ENCODE measurements around the gene VPS29. TPM values are rescaled to one million over a fixed set of nuclear protein-coding genes. Genes with fewer than 3 reads are reported as not detected.

The VPS29 gene
- total and polyA plus RNA-seq, 2 donors (not counting 1 experiment from before 2014, with no cell fraction given): 115 to 118 TPM

DNA sequence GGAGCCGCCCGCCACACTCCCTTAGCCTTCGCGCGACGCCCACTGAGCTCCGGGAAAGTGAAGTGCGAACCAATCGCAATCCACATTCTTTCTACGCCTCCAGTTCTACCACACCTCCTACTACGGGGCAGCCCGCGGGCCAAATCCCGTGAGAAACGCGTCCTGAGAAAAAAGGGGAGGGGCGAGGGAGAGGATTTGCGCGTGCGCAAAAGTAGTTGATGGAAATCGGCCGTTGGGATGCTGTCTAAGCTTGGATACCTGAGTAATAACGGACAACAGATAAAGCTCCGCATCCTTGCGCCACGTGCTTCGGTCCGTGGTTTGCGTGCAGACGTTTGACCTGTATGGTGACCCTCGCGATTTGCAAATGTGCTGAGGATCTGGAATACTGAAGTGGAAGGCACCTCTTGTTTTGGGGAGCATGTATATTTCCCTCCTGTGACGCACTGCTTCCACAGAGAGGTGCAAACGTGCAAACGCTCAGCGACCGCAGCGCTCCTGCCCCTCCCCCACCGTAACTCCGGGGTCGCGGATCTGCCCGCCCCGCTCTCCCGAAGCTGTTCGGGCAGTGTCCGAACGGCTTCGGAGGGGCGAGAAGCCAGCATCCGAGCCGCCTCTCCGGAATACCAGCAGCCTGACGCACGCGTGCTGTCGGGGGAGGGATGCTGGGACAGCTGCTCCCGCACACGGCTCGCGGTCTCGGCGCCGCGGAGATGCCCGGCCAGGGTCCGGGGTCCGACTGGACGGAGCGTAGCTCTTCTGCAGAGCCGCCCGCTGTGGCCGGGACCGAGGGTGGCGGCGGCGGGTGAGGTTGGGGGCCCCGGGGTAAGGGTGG is 33.5 kb downstream of the VPS29 start, which contains the start of the genes FAM216A and GPN3:
Gene FAM216A, plus strand, starts transcription at position 632 of the 835 bp plus-strand sequence. Its CDS starts 31 bp downstream, at position 663.
Gene GPN3, minus strand, starts transcription at position 44 of the 835 bp plus-strand sequence. CDS start 54 bp downstream, outside the sequence.
- H3K36me3 ChIP-seq (replicated peaks in 1 of 2; ENCODE audit: control extremely low read depth in 1 of 2, control insufficient read depth in 1 of 2, extremely low read depth in 1 of 2, insufficient read depth in 2 of 2, low read length in 1 of 2): peaks cover 0 to 15% of the 10 kb centered on the region in 2 experiments
- peak within 1 kb of the TSS; percentile 97 for H3K9ac ChIP-seq (ENCODE audit: low read length)
- Mint-ChIP-seq H3K9me3 (ENCODE audit: insufficient read depth) (no peaks in the 10 kb centered on the region), H3K4me1 (peaks cover 42% of the 10 kb centered on the region), H3K27me3 (no peaks in the 10 kb centered on the region), H3K27ac (peak within 1 kb of the TSS; percentile 98), H3K4me3 (peak within 1 kb of the TSS; percentile 100)
- under 1% methylated on average over 71 of the region's 78 CpGs for WGBS (ENCODE audit: insufficient coverage)
- peak within 1 kb of the TSS; percentile 100 for H3K4me2 ChIP-seq (replicated peaks; ENCODE audit: low read depth, low read length, poor library complexity, severe bottlenecking)
- H2AFZ ChIP-seq (ENCODE audit: insufficient read depth, low read depth, low read length, poor library complexity, severe bottlenecking): peak within 1 kb of the TSS; percentile 100
- no peaks in the 10 kb centered on the region for H3K9me3 ChIP-seq (ENCODE audit: control extremely low read depth in 1 of 3, control insufficient read depth in 2 of 3, insufficient read depth in 1 of 3, low read length in 2 of 3)
- H3K4me1 ChIP-seq (ENCODE audit: control insufficient read depth in 2 of 2, insufficient read depth in 2 of 2, low read length in 2 of 2): peaks cover 22 to 24% of the 10 kb centered on the region in 2 donors
- TF ChIP-seq EZH2 (IDR thresholded peaks at IDR 0.05; ENCODE audit: borderline replicate concordance, insufficient read depth, low read depth, low read length, poor library complexity, severe bottlenecking): no peak
- TF ChIP-seq, protein P1, sequence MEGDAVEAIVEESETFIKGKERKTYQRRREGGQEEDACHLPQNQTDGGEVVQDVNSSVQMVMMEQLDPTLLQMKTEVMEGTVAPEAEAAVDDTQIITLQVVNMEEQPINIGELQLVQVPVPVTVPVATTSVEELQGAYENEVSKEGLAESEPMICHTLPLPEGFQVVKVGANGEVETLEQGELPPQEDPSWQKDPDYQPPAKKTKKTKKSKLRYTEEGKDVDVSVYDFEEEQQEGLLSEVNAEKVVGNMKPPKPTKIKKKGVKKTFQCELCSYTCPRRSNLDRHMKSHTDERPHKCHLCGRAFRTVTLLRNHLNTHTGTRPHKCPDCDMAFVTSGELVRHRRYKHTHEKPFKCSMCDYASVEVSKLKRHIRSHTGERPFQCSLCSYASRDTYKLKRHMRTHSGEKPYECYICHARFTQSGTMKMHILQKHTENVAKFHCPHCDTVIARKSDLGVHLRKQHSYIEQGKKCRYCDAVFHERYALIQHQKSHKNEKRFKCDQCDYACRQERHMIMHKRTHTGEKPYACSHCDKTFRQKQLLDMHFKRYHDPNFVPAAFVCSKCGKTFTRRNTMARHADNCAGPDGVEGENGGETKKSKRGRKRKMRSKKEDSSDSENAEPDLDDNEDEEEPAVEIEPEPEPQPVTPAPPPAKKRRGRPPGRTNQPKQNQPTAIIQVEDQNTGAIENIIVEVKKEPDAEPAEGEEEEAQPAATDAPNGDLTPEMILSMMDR (IDR thresholded peaks at IDR 0.05): no peak
- peaks cover 5% of the 10 kb centered on the region for H4K20me1 ChIP-seq (ENCODE audit: control insufficient read depth, insufficient read depth, low read length, poor library complexity, severe bottlenecking)
- peak within 1 kb of the TSS; percentile 72 to 100 (median 95) for H3K4me3 ChIP-seq (ENCODE audit: control extremely low read depth in 1 of 5, extremely low read depth in 1 of 5, insufficient read depth in 1 of 5, low read depth in 2 of 5, low read length in 4 of 5)
- peak within 1 kb of the TSS; percentile 69 to 79 for H3K27ac ChIP-seq (ENCODE audit: low read length in 2 of 2)
- intact Hi-C loops (cut with micrococcal nuclease): loop anchor here (1.0 kb wide), 8 partner anchors 11 to 420 kb away; partner anchors contain the start of genes ARPC3, RAD9B and VPS29
- ChIA-PET POLR2A (interaction anchor here (0.6 to 2.7 kb wide), 14 partner anchors 12 to 188 kb away, joined by 3 to 45 read pairs (median 6); partner anchors contain the start of genes ARPC3, RAD9B and VPS29), CTCF (interaction anchor here (0.6 to 8.4 kb wide), 29 partner anchors 9 to 444 kb away, joined by 3 to 174 read pairs (median 5); partner anchors contain the start of genes ARPC3, CCDC63, RAD9B and TCTN1)
- H3K27me3 ChIP-seq (replicated peaks in 1 of 4; ENCODE audit: control extremely low read depth in 1 of 4, control insufficient read depth in 3 of 4, insufficient read depth in 4 of 4, low read length in 3 of 4): no peaks in the 10 kb centered on the region
- peaks cover 83% of the 10 kb centered on the region for H3K79me2 ChIP-seq (ENCODE audit: control insufficient read depth, insufficient read depth, low read length)
- DNase-seq (peak; percentile 97), ATAC-seq (ENCODE audit: low read depth) (peak; percentile 91)

All from B cell (primary cell).